Left ventricle myocardium inferior (tissue), 1 donor: Measurements from ENCODE around the gene HGFAC. TPM values are rescaled to one million over a fixed set of nuclear protein-coding genes. Genes with fewer than 3 reads are reported as not detected.

Experiments used
- DNase-seq: peaks from one replicate; pipeline ENCODE4 v3.0.0-alpha.2; 2020
- H3K27ac ChIP-seq: fragments of 200-600 bp; replicated peaks from 2 replicates; pipeline ENCODE4 v1.8.0; 2021
- H3K27me3 ChIP-seq: fragments of 200-600 bp; 2 replicates; pipeline ENCODE4 v1.8.0; 2021; ENCODE audit warnings: low read depth
- H3K36me3 ChIP-seq: fragments of 200-600 bp; 2 replicates; pipeline ENCODE4 v1.8.0; 2021
- H3K4me1 ChIP-seq: fragments of 200-600 bp; 2 replicates; pipeline ENCODE4 v1.8.0; 2021
- H3K4me3 ChIP-seq: fragments of 200-600 bp; 2 replicates; pipeline ENCODE4 v1.8.0; 2021; ENCODE audit warnings: mild to moderate bottlenecking, moderate library complexity
- H3K9me3 ChIP-seq: fragments of 200-600 bp; replicated peaks from 2 replicates; pipeline ENCODE4 v1.8.0; 2021
- CTCF ChIP-seq: fragments of 200-600 bp; IDR thresholded peaks from 2 replicates; pipeline ENCODE4 v1.8.0; 2021; ENCODE audit warnings: antibody characterized with exemption, mild to moderate bottlenecking, borderline replicate concordance
- intact Hi-C: fragments of 100-400 bp; cut with micrococcal nuclease; formaldehyde crosslinking; loops from one replicate; pipeline ENCODE4 v1.11.0; 2022
- total RNA-seq: library from RNA; stranded (reverse); fragmentation: NEBNext Ultra II Directional; extraction: Animal tissue kit (Norgen Biotek cat#: 25700); gene quantifications from one replicate; pipeline ENCODE4 v1.2.1, GENCODE V29; 2021
- donor health status: DM: no; HTN: yes; CAD: no; lungs with severe emphysema.

HGFAC gene
- total RNA-seq, 1 donor from 2014 or later: 0.80 TPM

- DNase-seq: no peak
- no peak overlapping the region for H3K4me3 ChIP-seq
- H3K36me3 ChIP-seq: peaks cover 35% of the 10 kb centered on the region
- no peak overlapping the region for H3K27ac ChIP-seq
- H3K27me3 ChIP-seq: no peaks in the 10 kb centered on the region
- no peak for TF ChIP-seq CTCF
- no peaks in the 10 kb centered on the region for H3K9me3 ChIP-seq
- intact Hi-C loops: no loop called here
- H3K4me1 ChIP-seq: no peaks in the 10 kb centered on the region
Measured at GRCh38 chr4:3416270-3416669, 25.5 kb upstream of the HGFAC start.

GRCh38 chr4:3416821-3417221 is 24.9 kb upstream of the HGFAC start:
- H3K27ac ChIP-seq: no peak overlapping the region
- DNase-seq: peak; percentile 4
- H3K4me1 ChIP-seq: no peaks in the 10 kb centered on the region
- H3K27me3 ChIP-seq: no peaks in the 10 kb centered on the region
- intact Hi-C loops: no loop called here
- no peak overlapping the region for H3K4me3 ChIP-seq
- peaks cover 35% of the 10 kb centered on the region for H3K36me3 ChIP-seq
- H3K9me3 ChIP-seq: no peaks in the 10 kb centered on the region
- TF ChIP-seq CTCF: no peak

GRCh38 chr4:3417448-3417847 is 24.3 kb upstream of the HGFAC start:
- peak; percentile 13 for DNase-seq
- peaks cover 39% of the 10 kb centered on the region for H3K36me3 ChIP-seq
- H3K27me3 ChIP-seq: no peaks in the 10 kb centered on the region
- intact Hi-C loops: no loop called here
- no peak overlapping the region for H3K27ac ChIP-seq
- no peaks in the 10 kb centered on the region for H3K9me3 ChIP-seq
- no peak for TF ChIP-seq CTCF
- no peak overlapping the region for H3K4me3 ChIP-seq
- H3K4me1 ChIP-seq: no peaks in the 10 kb centered on the region

GRCh38 chr4:3418029-3418762 is 23.6 kb upstream of the HGFAC start:
- intact Hi-C loops: no loop called here
- no peak overlapping the region for H3K4me3 ChIP-seq
- no peak overlapping the region for H3K27ac ChIP-seq
- no peak for TF ChIP-seq CTCF
- H3K27me3 ChIP-seq: no peaks in the 10 kb centered on the region
- DNase-seq: peak; percentile 18
- no peaks in the 10 kb centered on the region for H3K9me3 ChIP-seq
- no peaks in the 10 kb centered on the region for H3K4me1 ChIP-seq
- H3K36me3 ChIP-seq: peaks cover 47% of the 10 kb centered on the region

- no peak for TF ChIP-seq CTCF
- no peaks in the 10 kb centered on the region for H3K9me3 ChIP-seq
- H3K27me3 ChIP-seq: no peaks in the 10 kb centered on the region
- peaks cover 63% of the 10 kb centered on the region for H3K36me3 ChIP-seq
- DNase-seq: peak; percentile 4
- no peak overlapping the region for H3K27ac ChIP-seq
- no peaks in the 10 kb centered on the region for H3K4me1 ChIP-seq
- H3K4me3 ChIP-seq: no peak overlapping the region
- intact Hi-C loops: no loop called here
Measured at GRCh38 chr4:3419836-3420605, 21.7 kb upstream of the HGFAC start.
